ENCODE data around the gene LIMCH1.

GRCh38 chr4:41517121-41517520, 20.8 kb upstream of the LIMCH1 start:
- TF ChIP-seq CTCF (conservative IDR thresholded peaks at IDR 0.05; ENCODE audit: low read length) = no peak
- TF ChIP-seq EZH2phosphoT487 (IDR thresholded peaks at IDR 0.05; ENCODE audit: borderline replicate concordance) = no peak

Data from Loucy (cell line).